Measurements from ENCODE around the gene FBXO11.

The FBXO11 gene

GRCh38 chr2:47810850-47811249 is 95.4 kb downstream of the FBXO11 start:
- TF ChIP-seq SIN3A (IDR thresholded peaks at IDR 0.05; ENCODE audit: borderline replicate concordance, insufficient read depth, low read length), result no peak
- TF ChIP-seq FOXP2 (optimal IDR thresholded peaks at IDR 0.05; ENCODE audit: borderline replicate concordance, extremely low read depth, extremely low read length, insufficient read depth), result no peak
- no peak for TF ChIP-seq REST (IDR thresholded peaks at IDR 0.05; ENCODE audit: insufficient read depth in 1 of 2, low read depth in 2 of 2, low read length in 2 of 2)
- no peak for TF ChIP-seq POLR2AphosphoS5 (IDR thresholded peaks at IDR 0.05; ENCODE audit: low read depth, low read length)
- TF ChIP-seq TAF1 (IDR thresholded peaks at IDR 0.05; ENCODE audit: borderline replicate concordance, insufficient read depth, low read length), result no peak

GRCh38 chr2:47809903-47810302 is 96.4 kb downstream of the FBXO11 start:
- no peak for TF ChIP-seq SIN3A (IDR thresholded peaks at IDR 0.05; ENCODE audit: borderline replicate concordance, insufficient read depth, low read length)
- TF ChIP-seq POLR2AphosphoS5 (IDR thresholded peaks at IDR 0.05; ENCODE audit: low read depth, low read length), result no peak; the same call in 1 of the 2 replicates
- TF ChIP-seq TAF1 (IDR thresholded peaks at IDR 0.05; ENCODE audit: borderline replicate concordance, insufficient read depth, low read length), result no peak
- no peak for TF ChIP-seq FOXP2 (optimal IDR thresholded peaks at IDR 0.05; ENCODE audit: borderline replicate concordance, extremely low read depth, extremely low read length, insufficient read depth)
- no peak for TF ChIP-seq REST (IDR thresholded peaks at IDR 0.05; ENCODE audit: insufficient read depth in 1 of 2, low read depth in 2 of 2, low read length in 2 of 2)

- TF ChIP-seq SIN3A (IDR thresholded peaks at IDR 0.05; ENCODE audit: borderline replicate concordance, insufficient read depth, low read length), result no peak
- TF ChIP-seq FOXP2 (optimal IDR thresholded peaks at IDR 0.05; ENCODE audit: borderline replicate concordance, extremely low read depth, extremely low read length, insufficient read depth), result no peak
- no peak for TF ChIP-seq TAF1 (IDR thresholded peaks at IDR 0.05; ENCODE audit: borderline replicate concordance, insufficient read depth, low read length)
- TF ChIP-seq POLR2AphosphoS5 (IDR thresholded peaks at IDR 0.05; ENCODE audit: low read depth, low read length), result no peak
- no peak for TF ChIP-seq REST (IDR thresholded peaks at IDR 0.05; ENCODE audit: insufficient read depth in 1 of 2, low read depth in 2 of 2, low read length in 2 of 2)
Observed at GRCh38 chr2:47808614-47809013, 97.7 kb downstream of the FBXO11 start.

- TF ChIP-seq FOXP2 (optimal IDR thresholded peaks at IDR 0.05; ENCODE audit: borderline replicate concordance, extremely low read depth, extremely low read length, insufficient read depth) (no peak), POLR2AphosphoS5 (IDR thresholded peaks at IDR 0.05; ENCODE audit: low read depth, low read length) (no peak), TAF1 (IDR thresholded peaks at IDR 0.05; ENCODE audit: borderline replicate concordance, insufficient read depth, low read length) (no peak), REST (IDR thresholded peaks at IDR 0.05; ENCODE audit: insufficient read depth in 1 of 2, low read depth in 2 of 2, low read length in 2 of 2) (no peak), SIN3A (IDR thresholded peaks at IDR 0.05; ENCODE audit: borderline replicate concordance, insufficient read depth, low read length) (no peak)
Observed at GRCh38 chr2:47805850-47806249, 100.4 kb downstream of the FBXO11 start.

- TF ChIP-seq FOXP2 (optimal IDR thresholded peaks at IDR 0.05; ENCODE audit: borderline replicate concordance, extremely low read depth, extremely low read length, insufficient read depth) (no peak), SIN3A (IDR thresholded peaks at IDR 0.05; ENCODE audit: borderline replicate concordance, insufficient read depth, low read length) (no peak), TAF1 (IDR thresholded peaks at IDR 0.05; ENCODE audit: borderline replicate concordance, insufficient read depth, low read length) (no peak), REST (IDR thresholded peaks at IDR 0.05; ENCODE audit: insufficient read depth in 1 of 2, low read depth in 2 of 2, low read length in 2 of 2) (no peak), POLR2AphosphoS5 (IDR thresholded peaks at IDR 0.05; ENCODE audit: low read depth, low read length) (no peak)
Observed at GRCh38 chr2:47803770-47804169, 102.5 kb downstream of the FBXO11 start.
